GM12891 (cell line): ENCODE data around the gene F10.

Source experiments
- PAX5 ChIP-seq: IDR thresholded peaks from 2 replicates; pipeline ENCODE4 v1.6.1; 2011; ENCODE audit warnings: low read length, moderate library complexity, mild to moderate bottlenecking; ENCODE audit not compliant: insufficient read depth, severe bottlenecking
- POLR2A ChIP-seq: IDR thresholded peaks from 2 replicates; pipeline ENCODE4 v1.6.1; 2011; ENCODE audit warnings: low read depth, low read length, control low read depth
- POLR2AphosphoS5 ChIP-seq: IDR thresholded peaks from 2 replicates; pipeline ENCODE4 v1.6.1; 2011; ENCODE audit warnings: low read depth, low read length, control low read depth
- POU2F2 ChIP-seq: IDR thresholded peaks from 2 replicates; pipeline ENCODE4 v1.6.1; 2011; ENCODE audit warnings: low read depth, mild to moderate bottlenecking, control low read depth, low read length, moderate library complexity
- SPI1 ChIP-seq: IDR thresholded peaks from 2 replicates; pipeline ENCODE4 v1.6.1; 2011; ENCODE audit warnings: low read depth, low read length, control low read depth
- TAF1 ChIP-seq: IDR thresholded peaks from 2 replicates; pipeline ENCODE4 v1.6.1; 2011; ENCODE audit warnings: low read depth, low read length, control low read depth

DNA sequence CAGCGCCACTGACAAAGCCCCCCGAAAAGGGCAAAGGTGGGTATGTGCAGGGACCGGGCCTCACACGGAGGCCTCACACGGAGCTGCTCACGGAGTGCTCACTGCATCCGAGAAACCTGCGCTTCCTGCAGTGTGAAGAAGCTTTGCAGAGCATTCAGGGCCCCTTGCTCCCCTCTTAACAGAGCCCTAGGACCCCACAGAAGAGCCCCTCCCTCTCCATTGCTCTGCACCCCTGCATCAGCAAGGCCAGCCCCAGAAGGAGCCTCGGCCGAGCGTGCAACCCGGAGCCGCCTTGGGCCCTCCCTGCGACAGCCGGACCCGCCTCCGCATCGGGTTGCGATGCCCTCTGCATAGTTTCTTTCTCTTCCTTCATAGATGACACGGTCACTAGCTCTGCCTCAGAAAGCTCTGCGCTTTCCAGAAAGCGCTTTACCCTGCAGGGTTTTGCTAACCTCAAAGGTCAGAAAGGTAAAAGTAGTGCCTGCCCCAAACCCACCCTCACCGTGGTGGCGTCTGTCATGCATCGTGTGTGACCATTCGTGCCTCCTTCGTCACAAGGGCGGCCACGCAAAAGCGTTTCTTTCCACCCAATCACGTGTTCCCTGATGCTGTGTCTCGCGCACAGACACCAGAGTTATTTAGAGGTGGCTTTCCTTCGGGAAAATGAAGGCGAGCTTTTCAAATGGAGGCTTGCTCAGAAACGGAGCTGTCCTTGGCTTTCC is 32.7 kb upstream of the F10 start:
- TF ChIP-seq POLR2A (no peak), POLR2AphosphoS5 (no peak), TAF1 (no peak), POU2F2 (no peak), PAX5 (no peak), SPI1 (no peak)
